B cell (primary cell): ENCODE results near the gene PAN2. TPM values are rescaled to one million over a fixed set of nuclear protein-coding genes. Genes with fewer than 3 reads are reported as not detected.
A peak's percentile ranks its signal among the peaks of the same experiment; 100 is the strongest.

Experiments
- ATAC-seq: fragments of 200-7000 bp; cut with Tn5 transposase; one replicate; pipeline ENCODE4 v1.10.0; 2021; ENCODE audit warnings: low read depth, mild to moderate bottlenecking, moderate number of reproducible peaks, moderate library complexity
- CTCF ChIA-PET: fragments of 350-600 bp; sonication (Branson Sonifier 250); formaldehyde crosslinking; loops from one replicate; lab custom pipeline; 2021; ENCODE audit warnings: antibody characterized with exemption, inconsistent platforms; lab: Charles Lee
- POLR2A ChIA-PET: fragments of 350-600 bp; sonication (Branson Sonifier 250); formaldehyde crosslinking; loops from one replicate; lab custom pipeline; 2021; ENCODE audit warnings: antibody characterized with exemption; lab: Charles Lee
- DNase-seq: peaks from one replicate; pipeline ENCODE4 v3.0.0; 2013
- H2AFZ ChIP-seq: 2 replicates; pipeline ENCODE4 v1.6.1; 2012; ENCODE audit warnings: mild to moderate bottlenecking, low read depth, low read length; ENCODE audit not compliant: insufficient read depth, poor library complexity, severe bottlenecking
- H3K27ac ChIP-seq, 2 donors: 1 replicate in 1 of 2; 2 replicates in 1 of 2; pipeline ENCODE4 v1.5.1; 2012 to 2013; ENCODE audit warnings: low read length in 2 of 2, mild to moderate bottlenecking in 2 of 2, moderate library complexity in 1 of 2
- H3K27me3 ChIP-seq, 4 experiments: fragments of 200-600 bp in 1 of 4; sonication (generic) in 1 of 4; replicated peaks in 1 of 4; 1 replicate in 2 of 4; 2 replicates in 2 of 4; pipeline versions ENCODE4 v1.6.1 to v1.7.0; 2013 to 2016; ENCODE audit warnings: low read length in 3 of 4, mild to moderate bottlenecking in 2 of 4, mixed read lengths in 1 of 4, moderate library complexity in 1 of 4; ENCODE audit not compliant: insufficient read depth in 4 of 4, control insufficient read depth in 3 of 4; ENCODE audit errors: control extremely low read depth in 1 of 4
- H3K36me3 ChIP-seq, 2 experiments: replicated peaks in 1 of 2; 1 replicate in 1 of 2; 2 replicates in 1 of 2; pipeline versions ENCODE4 v1.6.1 to v1.7.1; 2013; ENCODE audit warnings: low read length in 1 of 2; ENCODE audit not compliant: insufficient read depth in 2 of 2, control insufficient read depth in 1 of 2; ENCODE audit errors: control extremely low read depth in 1 of 2, extremely low read depth in 1 of 2
- H3K4me1 ChIP-seq, 2 donors: fragments of 200-600 bp in 1 of 2; sonication (generic) in 1 of 2; 1 replicate in 1 of 2; 2 replicates in 1 of 2; pipeline versions ENCODE4 v1.5.1 to v1.6.1; 2013 to 2017; ENCODE audit warnings: low read length in 2 of 2; ENCODE audit not compliant: control insufficient read depth in 2 of 2, insufficient read depth in 2 of 2
- H3K4me2 ChIP-seq: replicated peaks from 2 replicates; pipeline ENCODE3; 2012; ENCODE audit warnings: mild to moderate bottlenecking, low read depth, low read length; ENCODE audit not compliant: poor library complexity, severe bottlenecking
- H3K4me3 ChIP-seq, 5 experiments: fragments of 200-600 bp in 1 of 5; sonication (generic) in 1 of 5; 1 replicate in 3 of 5; 2 replicates in 2 of 5; pipeline versions ENCODE4 v1.5.1 to v1.7.0; 2011 to 2016; ENCODE audit warnings: low read length in 4 of 5, mild to moderate bottlenecking in 4 of 5, low read depth in 2 of 5, control low read depth in 1 of 5, moderate library complexity in 1 of 5; ENCODE audit not compliant: insufficient read depth in 1 of 5; ENCODE audit errors: control extremely low read depth in 1 of 5, extremely low read depth in 1 of 5
- H3K79me2 ChIP-seq: fragments of 200-600 bp; sonication (generic); one replicate; pipeline ENCODE4 v1.6.0; 2016; ENCODE audit warnings: low read length; ENCODE audit not compliant: control insufficient read depth, insufficient read depth
- H3K9ac ChIP-seq: fragments of 200-600 bp; sonication (generic); 2 replicates; pipeline ENCODE4 v1.6.1; 2017; ENCODE audit warnings: mild to moderate bottlenecking, low read length, moderate library complexity
- H3K9me3 ChIP-seq, 3 donors: one replicate each; pipeline versions ENCODE4 v1.6.1 to v1.7.1; 2013; ENCODE audit warnings: low read length in 2 of 3; ENCODE audit not compliant: control insufficient read depth in 2 of 3, insufficient read depth in 1 of 3; ENCODE audit errors: control extremely low read depth in 1 of 3
- H4K20me1 ChIP-seq: 2 replicates; pipeline ENCODE4 v1.6.0; 2012; ENCODE audit warnings: mild to moderate bottlenecking, low read length; ENCODE audit not compliant: insufficient read depth, control insufficient read depth, poor library complexity, severe bottlenecking
- H3K27ac Mint-ChIP-seq: one replicate; pipeline ENCODE4 v1.8.0; 2021; ENCODE audit warnings: mixed read lengths
- H3K27me3 Mint-ChIP-seq: one replicate; pipeline ENCODE4 v1.8.0; 2021; ENCODE audit warnings: mixed read lengths
- H3K4me1 Mint-ChIP-seq: one replicate; pipeline ENCODE4 v1.8.0; 2021; ENCODE audit warnings: mixed read lengths
- H3K4me3 Mint-ChIP-seq: one replicate; pipeline ENCODE4 v1.8.0; 2021; ENCODE audit warnings: mixed read lengths
- H3K9me3 Mint-ChIP-seq: one replicate; pipeline ENCODE4 v1.8.0; 2022; ENCODE audit warnings: mixed read lengths; ENCODE audit not compliant: insufficient read depth
- CTCF ChIP-seq: fragments of 200-600 bp; IDR thresholded peaks from one replicate; pipeline ENCODE4 v1.8.0; 2022; ENCODE audit warnings: antibody characterized with exemption, mild to moderate bottlenecking
- EZH2 ChIP-seq: IDR thresholded peaks from 2 replicates; pipeline ENCODE4 v1.6.1; 2012; ENCODE audit warnings: borderline replicate concordance, low read depth, mild to moderate bottlenecking, moderate library complexity, low read length; ENCODE audit not compliant: insufficient read depth, poor library complexity, severe bottlenecking
- whole genome bisulfite sequencing: methylation state at CpG from one replicate; pipeline ENCODE4 v1.1.5; 2013; ENCODE audit warnings: missing lambda C conversion rate; ENCODE audit not compliant: insufficient coverage; 5-methylcytosine and 5-hydroxymethylcytosine counted together
- intact Hi-C: fragments of 100-400 bp; cut with micrococcal nuclease; formaldehyde crosslinking; loops from one replicate; pipeline ENCODE4 v1.10.0; 2022
- polyA plus RNA-seq: library from polyadenylated mRNA; depleted of rRNA; stranded (reverse); fragments of >200 nt; gene quantifications from 2 replicates; pipeline ENCODE4 v1.2.3, GENCODE V29; 2012
- total RNA-seq, 2 donors: library from RNA; stranded (reverse); fragments of 120-200 nt in 1 of 2; gene quantifications; 1 replicate in 1 of 2; 2 replicates in 1 of 2; pipeline versions ENCODE4 v1.2.3 to v1.2.4, GENCODE V29; 2013 to 2022

Gene PAN2
- total and polyA plus RNA-seq, 2 donors (not counting 1 experiment from before 2014, with no cell fraction given), result 211 to 230 TPM

GRCh38 chr12:56330936-56331490 lies 2.8 kb downstream of the PAN2 start:
- no peaks in the 10 kb centered on the region for H3K27me3 ChIP-seq
- peaks cover 18 to 21% of the 10 kb centered on the region in 2 donors for H3K4me1 ChIP-seq
- Mint-ChIP-seq H3K4me1 (peaks cover 29% of the 10 kb centered on the region), H3K4me3 (no peak overlapping the region), H3K9me3 (no peaks in the 10 kb centered on the region), H3K27ac (peak overlapping the region; percentile 33), H3K27me3 (no peaks in the 10 kb centered on the region)
- H3K9me3 ChIP-seq, result no peaks in the 10 kb centered on the region
- H3K4me2 ChIP-seq, result no peak overlapping the region
- H2AFZ ChIP-seq, result no peak overlapping the region
- TF ChIP-seq EZH2 (no peak), CTCF (no peak)
- ChIA-PET POLR2A (interaction anchor here (0.7 to 0.9 kb wide), 2 partner anchors 29 to 123 kb away, joined by 4 read pairs; partner anchors contain the start of gene STAT2), CTCF (interaction anchor here (0.6 to 1.1 kb wide), 2 partner anchors 114 to 133 kb away, joined by 3 read pairs; no protein-coding TSS in a partner anchor)
- no peak overlapping the region for H3K4me3 ChIP-seq
- intact Hi-C loops, result no loop called here
- no peak overlapping the region for H3K27ac ChIP-seq
- no peak overlapping the region for H3K9ac ChIP-seq
- ATAC-seq (no peak), DNase-seq (no peak)
- peaks cover 6 to 24% of the 10 kb centered on the region in 2 experiments for H3K36me3 ChIP-seq
- H4K20me1 ChIP-seq, result no peaks in the 10 kb centered on the region
- no CpG with 5 or more reads among the region's 7 CpGs for WGBS
- H3K79me2 ChIP-seq, result peaks cover 23% of the 10 kb centered on the region

GRCh38 chr12:56326533-56326932 lies 7.3 kb downstream of the PAN2 start:
- Histone ChIP-seq H3K9me3 (no peaks in the 10 kb centered on the region), H3K79me2 (peaks cover 8% of the 10 kb centered on the region), H3K27me3 (no peaks in the 10 kb centered on the region), H4K20me1 (no peaks in the 10 kb centered on the region), H3K4me3 (no peak overlapping the region), H3K36me3 (peaks cover 10 to 59% of the 10 kb centered on the region in 2 experiments), H3K4me1 (no peaks in the 10 kb centered on the region), H3K4me2 (no peak overlapping the region), H2AFZ (no peak overlapping the region), H3K9ac (no peak overlapping the region), H3K27ac (no peak overlapping the region)
- no peak for TF ChIP-seq EZH2
- TF ChIP-seq CTCF, result no peak
- Mint-ChIP-seq H3K27me3 (no peaks in the 10 kb centered on the region), H3K27ac (no peak overlapping the region), H3K4me3 (no peak overlapping the region), H3K9me3 (no peaks in the 10 kb centered on the region), H3K4me1 (peaks cover 4% of the 10 kb centered on the region)
- intact Hi-C loops, result no loop called here
- 81% methylated on average over 4 of the region's 6 CpGs for WGBS
- ChIA-PET POLR2A (interaction anchor here (0.9 kb wide), 1 partner anchor 11 kb away, joined by 4 read pairs; no protein-coding TSS in a partner anchor), CTCF (interaction anchor here (0.6 to 0.7 kb wide), 2 partner anchors 138 to 164 kb away, joined by 3 read pairs; no protein-coding TSS in a partner anchor)
- no peak for ATAC-seq
- no peak for DNase-seq
